ENCODE results near the gene RIMBP2.
"Not testable (repeated sequence)": the region's sequence is repeated elsewhere in the genome, so short reads cannot be mapped to it uniquely, and the experiment has no call there.

RIMBP2 gene

DNA sequence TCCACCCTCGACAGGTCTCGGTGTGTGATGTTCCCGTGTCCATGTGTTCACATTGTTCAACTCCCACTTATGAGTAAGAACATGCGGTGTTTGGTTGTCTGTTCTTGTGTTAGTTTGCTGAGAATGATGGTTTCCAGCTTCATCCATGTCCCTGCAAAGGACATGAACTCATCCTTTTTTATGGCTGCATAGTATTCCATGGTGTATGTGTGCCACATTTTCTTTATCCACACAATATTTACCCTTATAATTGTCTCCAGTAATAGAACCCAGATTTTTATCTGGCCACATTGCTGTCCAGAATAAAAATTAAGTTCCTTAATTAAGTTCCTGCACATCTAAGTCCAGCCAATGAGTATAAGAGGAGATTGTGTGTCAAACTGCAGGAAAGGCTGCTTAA, 22.3 kb upstream of the RIMBP2 start:
- FAIRE-seq; DNase-seq (ENCODE audit: insufficient read length, low spot score): not testable (repeated sequence)

DNA sequence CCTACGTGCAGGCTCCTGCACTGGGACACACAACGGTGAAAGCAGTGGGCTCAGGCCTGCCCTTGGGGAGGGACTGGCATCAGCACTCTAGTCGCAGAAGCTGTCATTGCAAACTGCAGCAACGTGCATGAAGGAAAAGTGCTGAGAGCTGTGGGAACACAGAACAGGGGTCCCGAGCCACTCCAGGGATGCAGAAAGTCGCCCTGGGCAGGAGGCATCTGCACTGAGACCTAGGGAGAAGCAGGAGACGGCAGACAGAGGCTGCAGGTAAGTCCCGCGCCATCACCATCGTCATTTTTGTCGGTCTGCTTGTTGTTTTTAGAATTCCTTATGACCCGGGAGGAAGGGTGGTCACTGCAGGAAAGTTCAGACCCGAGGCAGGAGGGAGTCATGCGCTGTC, 21.6 kb upstream of the RIMBP2 start:
- DNase-seq (ENCODE audit: insufficient read length, low spot score) (no peak), FAIRE-seq (no peak)

DNA sequence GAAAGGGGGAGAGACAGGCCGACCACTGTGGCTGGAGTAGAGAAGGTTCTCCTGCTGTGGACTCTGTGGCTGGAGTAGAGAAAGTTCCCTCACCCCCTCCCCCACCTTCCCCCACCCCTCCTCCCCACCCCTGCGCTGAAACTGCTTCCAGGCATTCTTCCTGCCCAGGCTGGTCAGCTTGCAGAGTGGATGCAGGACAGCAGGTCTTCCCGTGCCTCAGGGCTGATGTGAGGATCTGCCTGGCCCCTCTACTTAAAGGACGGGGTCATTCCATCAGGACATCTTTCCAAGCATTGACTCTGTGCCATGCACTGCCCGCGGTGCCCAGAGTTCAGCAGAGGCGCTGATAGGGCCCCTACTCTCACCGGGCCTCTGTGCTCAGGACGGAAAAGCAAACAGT, 13.2 kb upstream of the RIMBP2 start:
- DNase-seq (ENCODE audit: insufficient read length, low spot score), result no peak
- no peak for FAIRE-seq

DNA sequence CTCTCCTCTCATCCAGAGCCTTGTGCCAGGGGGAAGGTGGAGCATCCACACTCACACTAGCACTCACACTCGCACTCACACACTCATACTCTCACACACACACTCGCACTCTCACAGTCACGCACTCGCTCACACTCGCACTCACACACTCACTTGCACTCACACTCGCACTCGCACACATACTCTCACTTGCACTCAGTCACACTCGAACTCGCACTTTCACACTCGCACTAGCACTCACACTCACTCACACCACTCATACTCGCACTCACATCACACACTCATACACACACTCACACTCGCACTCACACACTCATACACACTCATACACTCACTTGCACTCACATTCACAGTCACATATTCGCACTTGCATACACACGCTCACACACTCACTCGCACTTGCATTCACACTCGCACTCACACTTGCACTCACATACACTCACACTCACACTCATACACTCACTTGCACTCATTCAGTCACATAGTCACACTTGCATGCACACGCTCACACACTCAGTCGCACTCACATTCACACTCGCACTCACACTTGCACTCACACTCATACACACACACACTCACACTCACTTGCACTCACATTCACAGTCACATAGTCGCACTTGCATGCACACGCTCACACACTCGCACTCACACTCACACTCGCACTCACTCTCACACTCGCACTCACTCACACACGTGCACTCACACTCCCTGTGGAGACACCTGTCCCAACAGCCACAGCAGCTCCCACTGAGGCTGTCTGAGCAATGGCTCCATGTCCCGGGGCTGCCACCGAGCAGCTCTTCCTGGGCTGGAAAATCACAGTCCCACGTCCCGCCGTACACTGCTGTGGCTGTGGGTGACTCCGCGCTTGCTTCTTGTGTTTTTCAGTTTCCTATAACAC, 12.3 kb upstream of the RIMBP2 start:
- DNase-seq (ENCODE audit: insufficient read length, low spot score), result no peak
- peak; percentile 77 for FAIRE-seq

- FAIRE-seq, result no peak
- DNase-seq (ENCODE audit: insufficient read length, low spot score), result no peak
These were observed 3.3 kb upstream of the RIMBP2 start for GRCh38 chr12:130719263-130719859.

GRCh38 chr12:130717752-130718151, 1.7 kb upstream of the RIMBP2 start:
- DNase-seq (ENCODE audit: insufficient read length, low spot score), result no peak
- no peak for FAIRE-seq

DNA sequence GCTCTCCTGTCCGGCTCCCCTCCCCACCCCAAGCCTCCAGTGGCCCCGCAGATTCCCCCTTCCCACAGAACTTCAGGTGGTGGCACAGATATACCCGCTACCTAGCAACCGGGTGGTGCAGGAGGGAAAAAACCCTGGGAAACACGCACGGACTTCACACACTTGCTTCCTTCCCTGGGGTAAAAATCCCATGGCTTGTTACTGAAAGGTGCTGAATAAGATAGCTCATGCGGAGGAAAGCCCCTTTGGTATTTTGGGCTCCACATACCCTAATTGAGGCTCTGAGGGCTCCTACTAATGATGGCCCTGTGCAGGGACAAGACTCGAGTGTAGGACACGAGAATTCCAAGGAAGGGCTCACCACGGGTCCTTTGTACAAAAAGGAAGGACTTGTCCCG, 869 bp upstream of the RIMBP2 start:
- DNase-seq (ENCODE audit: insufficient read length, low spot score), result no peak
- FAIRE-seq, result no peak

- FAIRE-seq (no peak), DNase-seq (ENCODE audit: insufficient read length, low spot score) (no peak)
These were observed 725 bp downstream of the RIMBP2 start for GRCh38 chr12:130715150-130715997.

- DNase-seq (ENCODE audit: insufficient read length, low spot score), result no peak
- no peak for FAIRE-seq
These were observed 1.4 kb downstream of the RIMBP2 start for GRCh38 chr12:130714591-130715149.

- FAIRE-seq (no peak), DNase-seq (ENCODE audit: insufficient read length, low spot score) (no peak)
These were observed 2.0 kb downstream of the RIMBP2 start for GRCh38 chr12:130714091-130714590.

- FAIRE-seq (no peak), DNase-seq (ENCODE audit: insufficient read length, low spot score) (no peak)
These were observed 2.5 kb downstream of the RIMBP2 start for GRCh38 chr12:130713581-130713991.

DNA sequence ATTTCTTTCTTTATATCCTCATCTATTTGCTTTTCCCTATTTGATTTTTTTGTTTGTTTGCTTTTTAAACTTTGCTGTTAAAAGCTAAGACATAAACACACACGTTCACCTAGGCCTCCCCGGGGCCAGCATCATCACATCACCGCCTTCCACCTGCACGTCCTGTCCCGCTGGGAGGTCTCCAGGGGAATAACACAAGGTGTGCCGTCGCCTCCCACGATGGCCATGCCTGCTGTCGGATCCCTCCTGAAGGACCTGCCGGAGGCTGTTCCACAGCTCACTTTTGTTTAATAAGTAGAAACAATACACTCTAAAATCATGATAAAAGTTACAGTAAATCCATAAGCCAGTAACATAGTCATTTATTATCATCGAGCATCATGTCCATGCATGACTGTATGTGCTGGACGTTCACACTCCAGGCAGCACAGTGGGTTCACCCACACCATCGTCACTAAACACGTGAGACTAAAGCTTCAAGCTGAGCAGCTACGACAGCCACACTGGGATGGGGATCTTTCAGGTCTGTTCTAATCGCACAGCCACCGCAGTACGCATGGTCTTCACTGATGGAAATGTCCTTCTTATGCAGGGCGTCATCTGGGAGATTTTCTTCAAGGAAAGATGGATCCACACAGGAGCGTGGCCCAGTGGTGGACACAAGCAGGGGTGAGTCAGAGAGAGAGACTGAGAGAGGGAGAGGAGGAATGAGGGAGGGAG, 3.6 kb downstream of the RIMBP2 start:
- FAIRE-seq (no peak), DNase-seq (ENCODE audit: insufficient read length, low spot score) (no peak)

GRCh38 chr12:130711756-130712155, 4.3 kb downstream of the RIMBP2 start:
- DNase-seq (ENCODE audit: insufficient read length, low spot score) (no peak), FAIRE-seq (no peak)

DNA sequence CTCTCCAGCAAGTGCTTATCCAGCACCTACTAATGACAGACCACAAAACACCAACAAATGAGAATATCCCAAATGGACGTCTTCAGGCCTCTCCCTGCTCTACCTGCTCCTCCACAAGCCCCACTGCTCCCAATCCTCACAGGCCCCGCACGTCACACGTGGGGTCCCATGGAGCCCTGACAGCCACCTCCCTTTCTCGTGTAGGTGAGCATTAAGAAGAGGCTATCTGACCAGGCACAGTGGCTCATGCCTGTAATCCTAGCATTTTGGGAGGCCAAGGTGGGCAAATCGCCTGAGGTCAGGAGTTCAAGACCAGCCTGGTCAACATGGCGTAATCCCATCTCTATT, 5.4 kb downstream of the RIMBP2 start:
- DNase-seq (ENCODE audit: insufficient read length, low spot score) (no peak), FAIRE-seq (no peak)

GRCh38 chr12:130709971-130710732, 5.9 kb downstream of the RIMBP2 start:
- DNase-seq (ENCODE audit: insufficient read length, low spot score) (no peak), FAIRE-seq (no peak)

DNA sequence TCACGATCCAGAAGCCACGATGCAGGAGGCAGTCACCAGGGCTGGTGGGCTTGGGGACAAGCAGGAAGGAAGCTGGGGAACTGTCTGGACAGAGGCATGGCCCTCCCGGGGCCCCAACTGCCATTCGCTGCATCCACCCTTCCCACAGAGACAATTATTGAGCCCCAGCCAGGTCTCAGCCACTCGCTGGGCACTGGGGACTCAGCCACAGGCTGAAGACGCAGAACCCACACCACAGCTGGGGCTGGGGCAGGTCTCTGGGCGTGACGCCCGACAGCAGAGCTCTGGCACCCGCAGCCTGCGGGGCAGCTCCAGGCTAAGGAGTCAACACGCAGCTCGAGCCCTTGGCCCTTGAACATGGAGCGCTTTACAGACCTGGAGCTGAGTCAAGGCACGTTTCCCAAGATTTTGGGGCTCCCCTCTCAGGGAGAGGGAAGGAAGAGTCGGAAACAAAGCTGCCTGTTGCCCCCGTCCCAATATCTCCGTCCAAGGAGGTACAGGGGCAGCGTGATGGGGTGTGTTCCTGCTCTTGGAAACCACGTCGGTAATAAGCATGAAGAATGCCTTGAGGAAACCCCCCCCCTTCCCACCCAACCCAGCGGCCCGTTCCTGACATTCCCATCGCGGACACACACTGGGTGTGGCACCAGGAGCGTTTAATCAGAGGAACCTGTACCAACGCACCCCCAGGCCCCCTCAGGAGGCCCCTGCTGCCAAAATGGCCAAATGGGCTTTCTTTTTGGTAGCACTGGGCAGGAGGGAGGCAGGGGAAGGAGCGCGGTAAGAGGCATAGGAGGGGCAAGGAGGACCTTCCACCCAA, 6.7 kb downstream of the RIMBP2 start:
- FAIRE-seq (no peak), DNase-seq (ENCODE audit: insufficient read length, low spot score) (no peak)

DNA sequence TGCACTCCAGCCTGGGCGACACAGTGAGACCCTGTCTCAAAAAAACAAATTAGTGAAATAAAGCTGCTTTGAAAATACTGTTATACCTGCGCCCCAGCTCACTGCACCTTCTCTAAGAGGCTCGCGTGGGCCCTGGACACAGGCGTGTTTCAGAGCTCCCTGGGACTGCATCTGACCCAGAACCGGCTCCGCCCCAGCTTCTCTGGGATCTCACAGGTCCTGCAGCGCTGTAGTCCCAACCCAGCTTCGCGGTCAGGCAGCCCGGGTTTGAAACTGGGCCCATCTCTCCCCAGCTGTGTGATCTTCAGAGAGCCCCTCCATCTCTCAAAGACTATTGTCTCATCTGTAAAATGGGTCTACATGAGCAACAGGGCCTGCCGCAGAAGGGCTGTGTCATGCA, 7.5 kb downstream of the RIMBP2 start:
- FAIRE-seq (no peak), DNase-seq (ENCODE audit: insufficient read length, low spot score) (no peak)

GRCh38 chr12:130707571-130707891, 8.6 kb downstream of the RIMBP2 start:
- FAIRE-seq (no peak), DNase-seq (ENCODE audit: insufficient read length, low spot score) (no peak)
